Ecto neural progenitor cell (in vitro differentiated cells): ENCODE results near the gene ZNF189.

Experiments
- DNase-seq: peaks from one replicate; pipeline ENCODE4 v3.0.0-alpha.2; 2018; ENCODE audit warnings: low spot score

Gene ZNF189

DNA sequence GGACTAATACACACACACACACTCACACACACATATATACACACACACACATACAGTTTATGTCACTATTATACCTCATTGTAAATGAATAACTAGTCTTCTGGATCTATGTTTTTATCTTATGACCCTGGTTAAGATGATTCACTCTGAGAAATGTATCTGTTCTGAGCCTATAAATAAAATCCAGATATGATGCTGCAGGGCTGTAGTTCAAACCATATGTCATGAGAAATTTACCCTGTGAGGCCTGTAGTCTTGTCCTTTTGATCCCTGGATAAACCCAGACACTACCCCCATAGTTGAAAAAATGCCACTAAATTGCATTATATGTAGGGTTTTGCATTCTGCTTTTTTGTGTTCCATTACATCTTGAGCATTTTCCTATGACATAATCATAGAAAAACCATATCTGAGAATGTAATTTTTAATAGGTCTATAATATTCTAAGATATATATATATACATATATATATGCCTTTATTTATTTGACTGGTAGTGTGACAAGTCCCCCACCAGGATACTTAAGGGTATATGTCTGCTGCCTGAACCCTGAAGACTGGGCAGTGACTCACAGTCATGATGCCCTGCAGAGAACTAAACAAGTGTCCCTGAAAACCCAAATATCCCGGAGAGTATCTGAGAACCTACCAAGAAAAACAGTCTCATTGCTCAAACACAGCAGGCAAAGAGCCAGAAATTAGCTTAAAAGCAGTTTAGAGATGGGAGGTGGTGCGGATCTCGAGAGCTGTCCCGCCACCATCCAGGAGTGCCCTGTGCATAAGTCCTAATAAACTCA lies 55.3 kb downstream of the ZNF189 start:
- no peak for DNase-seq

- DNase-seq = no peak
Measured at GRCh38 chr9:101455656-101456240, 57.1 kb downstream of the ZNF189 start.

DNA sequence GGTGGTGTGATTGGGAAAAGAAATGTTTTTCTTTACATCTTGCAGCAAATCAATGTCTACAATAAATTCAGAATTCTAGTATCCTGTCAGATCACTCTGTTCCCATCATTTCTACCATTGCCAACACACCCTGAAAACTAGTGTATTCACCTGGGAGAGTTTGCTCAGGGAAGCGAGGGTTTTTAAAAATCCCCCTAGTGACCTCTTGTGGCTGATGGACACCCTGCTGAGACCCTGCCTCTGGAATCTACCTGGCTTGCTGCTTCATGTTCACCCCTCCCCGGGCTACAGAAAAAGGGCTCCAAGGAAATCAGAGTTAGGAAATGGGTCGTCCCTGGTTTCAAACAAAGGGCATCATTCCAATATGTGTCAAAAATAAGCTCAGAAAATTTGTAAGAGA lies 58.4 kb downstream of the ZNF189 start:
- DNase-seq = no peak

- no peak for DNase-seq
Measured at GRCh38 chr9:101458963-101459631, 60.4 kb downstream of the ZNF189 start.
